WTC11 (cell line): Measurements from ENCODE around the gene ZBTB7B.

Experiments used
- GABPB1 ChIP-seq: sonication (generic); formaldehyde crosslinking; IDR thresholded peaks from 2 replicates; pipeline ENCODE4 v1.8.1; 2023; ENCODE audit warnings: mild to moderate bottlenecking, missing genetic modification reagents
- IRF2 ChIP-seq: sonication (generic); formaldehyde crosslinking; IDR thresholded peaks from 2 replicates; pipeline ENCODE4 v1.8.0; 2022; ENCODE audit warnings: low read depth, missing genetic modification reagents, borderline replicate concordance
- NFE2L1 ChIP-seq: sonication (generic); formaldehyde crosslinking; IDR thresholded peaks from 2 replicates; pipeline ENCODE4 v1.8.1; 2023; ENCODE audit warnings: missing genetic modification reagents
- SMAD3 ChIP-seq: sonication (generic); formaldehyde crosslinking; IDR thresholded peaks from 2 replicates; pipeline ENCODE4 v1.8.0; 2022; ENCODE audit warnings: missing genetic modification reagents, mild to moderate bottlenecking, borderline replicate concordance
- ZNF121 ChIP-seq: sonication (generic); formaldehyde crosslinking; IDR thresholded peaks from 2 replicates; pipeline ENCODE4 v1.8.0; 2023; ENCODE audit warnings: missing genetic modification reagents
- TF ChIP-seq, protein P1 (sequence below): fragments of 200-600 bp; IDR thresholded peaks from 2 replicates; pipeline ENCODE4 v1.8.0; 2022; ENCODE audit warnings: antibody characterized with exemption
- TF ChIP-seq, protein P2 (sequence below): sonication (generic); formaldehyde crosslinking; IDR thresholded peaks from 2 replicates; pipeline ENCODE4 v1.8.0; 2022; ENCODE audit warnings: mild to moderate bottlenecking, missing genetic modification reagents

- TF ChIP-seq, protein P1, sequence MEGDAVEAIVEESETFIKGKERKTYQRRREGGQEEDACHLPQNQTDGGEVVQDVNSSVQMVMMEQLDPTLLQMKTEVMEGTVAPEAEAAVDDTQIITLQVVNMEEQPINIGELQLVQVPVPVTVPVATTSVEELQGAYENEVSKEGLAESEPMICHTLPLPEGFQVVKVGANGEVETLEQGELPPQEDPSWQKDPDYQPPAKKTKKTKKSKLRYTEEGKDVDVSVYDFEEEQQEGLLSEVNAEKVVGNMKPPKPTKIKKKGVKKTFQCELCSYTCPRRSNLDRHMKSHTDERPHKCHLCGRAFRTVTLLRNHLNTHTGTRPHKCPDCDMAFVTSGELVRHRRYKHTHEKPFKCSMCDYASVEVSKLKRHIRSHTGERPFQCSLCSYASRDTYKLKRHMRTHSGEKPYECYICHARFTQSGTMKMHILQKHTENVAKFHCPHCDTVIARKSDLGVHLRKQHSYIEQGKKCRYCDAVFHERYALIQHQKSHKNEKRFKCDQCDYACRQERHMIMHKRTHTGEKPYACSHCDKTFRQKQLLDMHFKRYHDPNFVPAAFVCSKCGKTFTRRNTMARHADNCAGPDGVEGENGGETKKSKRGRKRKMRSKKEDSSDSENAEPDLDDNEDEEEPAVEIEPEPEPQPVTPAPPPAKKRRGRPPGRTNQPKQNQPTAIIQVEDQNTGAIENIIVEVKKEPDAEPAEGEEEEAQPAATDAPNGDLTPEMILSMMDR, result no peak
- TF ChIP-seq SMAD3 (CRISPR knock-in tag) (no peak), NFE2L1 (CRISPR knock-in tag) (peak; percentile 13; the same call in 1 of the 2 replicates), ZNF121 (no peak), IRF2 (CRISPR knock-in tag) (no peak), GABPB1 (CRISPR knock-in tag) (peak; percentile 22; the same call in 1 of the 2 replicates)
- TF ChIP-seq, protein P2, sequence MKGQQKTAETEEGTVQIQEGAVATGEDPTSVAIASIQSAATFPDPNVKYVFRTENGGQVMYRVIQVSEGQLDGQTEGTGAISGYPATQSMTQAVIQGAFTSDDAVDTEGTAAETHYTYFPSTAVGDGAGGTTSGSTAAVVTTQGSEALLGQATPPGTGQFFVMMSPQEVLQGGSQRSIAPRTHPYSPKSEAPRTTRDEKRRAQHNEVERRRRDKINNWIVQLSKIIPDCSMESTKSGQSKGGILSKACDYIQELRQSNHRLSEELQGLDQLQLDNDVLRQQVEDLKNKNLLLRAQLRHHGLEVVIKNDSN (CRISPR knock-in tag), result no peak
Measured at GRCh38 chr1:155000726-155001424, 1.7 kb upstream of the ZBTB7B start.
